SH-SY5Y (cell line): ENCODE measurements around the gene PDGFRA.
A peak's percentile ranks its signal among the peaks of the same experiment; 100 is the strongest.

ENCODE experiments used
- GATA2 ChIP-seq: IDR thresholded peaks from 2 replicates; pipeline ENCODE4 v1.6.1; 2011; ENCODE audit warnings: mild to moderate bottlenecking, low read depth, low read length
- GATA3 ChIP-seq: IDR thresholded peaks from 2 replicates; pipeline ENCODE4 v1.6.1; 2011; ENCODE audit warnings: low read depth, mild to moderate bottlenecking, low read length, moderate library complexity

- TF ChIP-seq GATA2 (peak; percentile 42), GATA3 (no peak)
Measured at GRCh38 chr4:54233277-54233696, 4.2 kb downstream of the PDGFRA start.
